ENCODE measurements around the gene MAK. TPM values are rescaled to one million over a fixed set of nuclear protein-coding genes. Genes with fewer than 3 reads are reported as not detected.

The MAK gene, protein sequence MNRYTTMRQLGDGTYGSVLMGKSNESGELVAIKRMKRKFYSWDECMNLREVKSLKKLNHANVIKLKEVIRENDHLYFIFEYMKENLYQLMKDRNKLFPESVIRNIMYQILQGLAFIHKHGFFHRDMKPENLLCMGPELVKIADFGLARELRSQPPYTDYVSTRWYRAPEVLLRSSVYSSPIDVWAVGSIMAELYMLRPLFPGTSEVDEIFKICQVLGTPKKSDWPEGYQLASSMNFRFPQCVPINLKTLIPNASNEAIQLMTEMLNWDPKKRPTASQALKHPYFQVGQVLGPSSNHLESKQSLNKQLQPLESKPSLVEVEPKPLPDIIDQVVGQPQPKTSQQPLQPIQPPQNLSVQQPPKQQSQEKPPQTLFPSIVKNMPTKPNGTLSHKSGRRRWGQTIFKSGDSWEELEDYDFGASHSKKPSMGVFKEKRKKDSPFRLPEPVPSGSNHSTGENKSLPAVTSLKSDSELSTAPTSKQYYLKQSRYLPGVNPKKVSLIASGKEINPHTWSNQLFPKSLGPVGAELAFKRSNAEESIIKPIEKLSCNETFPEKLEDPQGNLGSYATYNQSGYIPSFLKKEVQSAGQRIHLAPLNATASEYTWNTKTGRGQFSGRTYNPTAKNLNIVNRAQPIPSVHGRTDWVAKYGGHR
- total RNA-seq, result 0.31 TPM

DNA sequence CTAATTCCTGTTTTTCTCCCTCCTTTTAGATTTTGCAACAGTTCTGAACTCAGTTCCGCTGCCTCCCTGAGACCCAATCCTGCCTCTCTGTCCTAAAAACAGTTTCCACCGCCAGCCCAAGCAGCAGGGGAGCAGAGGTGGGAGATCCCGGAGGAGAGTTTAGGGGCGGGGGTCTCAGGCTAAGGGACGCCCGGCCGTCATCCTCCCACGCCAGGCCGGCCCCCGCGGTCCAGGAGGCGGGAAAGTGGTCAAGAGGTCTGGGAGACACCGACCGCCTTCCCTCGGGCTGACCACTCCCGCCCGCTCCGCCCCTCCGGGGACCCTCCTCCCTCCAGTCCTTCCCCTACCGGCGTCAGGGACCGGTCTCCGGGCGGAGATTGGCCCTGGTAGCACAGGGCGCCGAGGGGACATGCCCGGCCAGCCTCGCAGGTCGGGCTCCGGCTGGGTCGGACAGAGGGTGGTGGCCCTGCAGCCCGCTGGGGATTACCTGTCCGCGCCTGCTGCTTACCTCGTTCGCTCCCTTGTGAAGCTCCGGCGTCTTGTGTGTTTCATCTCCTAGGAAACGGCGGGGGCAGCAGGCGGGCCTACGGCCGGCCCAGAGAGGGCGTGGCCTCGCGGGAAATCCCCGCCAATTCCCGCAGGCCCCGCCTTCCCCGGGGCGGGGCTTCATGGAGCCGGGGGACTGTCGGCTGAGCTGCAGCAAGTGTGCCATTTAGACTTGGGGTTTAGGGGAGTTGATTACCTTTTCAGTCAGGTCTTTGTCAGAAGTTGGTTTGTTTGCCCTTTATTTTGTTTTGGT lies at the start of gene MAK:
Gene MAK, minus strand, starts transcription at position 545 of the 799 bp plus-strand sequence. CDS start 7,891 bp downstream, outside the sequence.

DNA sequence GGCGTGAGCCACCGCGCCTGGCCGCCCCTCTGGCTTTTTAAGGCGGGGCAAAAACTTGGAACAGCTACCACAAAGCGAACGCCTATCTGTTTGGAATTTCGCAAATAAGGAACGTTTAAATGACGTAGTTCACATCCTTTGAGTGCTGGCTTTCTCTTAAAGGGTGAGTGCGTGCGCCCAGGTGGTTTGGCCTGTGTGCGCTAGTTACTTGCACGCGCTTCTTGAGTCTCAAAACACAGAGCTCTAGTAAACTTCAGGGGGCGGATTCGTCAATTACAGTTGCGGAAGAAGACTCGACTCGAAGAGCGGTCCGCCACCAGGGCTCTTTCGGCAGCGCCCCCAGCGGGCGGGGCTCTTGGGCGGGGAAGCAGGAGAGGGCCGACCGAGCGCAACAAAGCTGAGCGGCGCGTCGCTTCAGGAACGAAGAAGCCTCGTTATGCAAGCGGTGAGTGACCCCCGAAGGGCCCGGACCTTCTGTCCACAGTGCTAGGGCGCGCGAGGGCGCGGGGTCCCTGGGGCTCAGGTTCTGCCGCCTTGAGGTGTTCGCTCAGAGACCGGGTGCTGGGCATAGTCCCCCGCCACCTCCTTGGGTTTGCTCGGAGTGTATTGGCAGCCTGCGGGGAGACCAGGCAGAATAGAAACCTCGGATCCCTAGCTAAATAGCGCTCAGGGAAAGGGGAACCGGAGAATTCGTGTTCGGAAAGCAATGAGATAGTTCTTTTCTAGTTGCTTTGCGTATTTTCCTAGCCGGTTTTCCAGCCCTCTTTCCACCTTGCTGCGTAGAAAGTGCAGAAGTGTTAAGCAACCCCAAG lies 48.6 kb upstream of the MAK start, which contains the start of gene SYCP2L:
Gene SYCP2L, plus strand, starts transcription at position 362 of the 812 bp plus-strand sequence. Its CDS starts 75 bp downstream, at position 437.

DNA sequence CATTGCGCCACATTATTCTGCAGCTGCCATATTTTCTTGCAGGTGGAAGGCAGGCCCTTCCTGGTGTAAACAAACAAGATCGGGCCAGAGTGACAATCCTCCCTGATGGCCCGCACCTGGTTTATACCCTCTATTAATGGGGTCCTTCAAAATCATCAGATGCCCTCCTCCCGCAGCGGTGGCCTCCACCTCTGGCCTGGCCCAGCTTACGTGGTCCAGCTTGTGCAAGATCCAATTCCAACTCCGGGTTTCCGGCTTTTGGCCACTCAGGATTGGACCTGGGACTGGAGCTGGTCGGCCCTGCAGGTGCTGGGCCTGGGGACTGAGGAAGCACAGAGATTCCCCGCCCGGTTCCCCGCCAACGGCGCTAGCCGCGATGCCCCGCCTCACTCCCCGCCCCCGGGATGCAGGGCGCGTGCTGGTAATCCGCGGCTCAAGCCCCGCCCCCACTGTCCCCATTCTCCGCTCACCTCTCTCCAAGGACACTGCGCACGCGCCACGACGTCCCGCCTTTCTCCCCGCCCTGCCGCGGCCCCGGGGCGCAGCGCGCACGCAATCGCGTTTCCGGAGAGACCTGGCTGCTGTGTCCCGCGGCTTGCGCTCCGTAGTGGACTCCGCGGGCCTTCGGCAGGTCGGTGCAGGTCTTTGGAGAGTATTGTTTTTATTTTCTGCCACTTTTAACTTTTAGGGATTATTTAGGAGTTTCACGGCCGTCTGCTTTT lies 90.9 kb downstream of the MAK start, which contains the start of gene TMEM14B:
Gene TMEM14B, plus strand, starts transcription at position 555 of the 722 bp plus-strand sequence. CDS start 1,441 bp downstream, outside the sequence.

DNA sequence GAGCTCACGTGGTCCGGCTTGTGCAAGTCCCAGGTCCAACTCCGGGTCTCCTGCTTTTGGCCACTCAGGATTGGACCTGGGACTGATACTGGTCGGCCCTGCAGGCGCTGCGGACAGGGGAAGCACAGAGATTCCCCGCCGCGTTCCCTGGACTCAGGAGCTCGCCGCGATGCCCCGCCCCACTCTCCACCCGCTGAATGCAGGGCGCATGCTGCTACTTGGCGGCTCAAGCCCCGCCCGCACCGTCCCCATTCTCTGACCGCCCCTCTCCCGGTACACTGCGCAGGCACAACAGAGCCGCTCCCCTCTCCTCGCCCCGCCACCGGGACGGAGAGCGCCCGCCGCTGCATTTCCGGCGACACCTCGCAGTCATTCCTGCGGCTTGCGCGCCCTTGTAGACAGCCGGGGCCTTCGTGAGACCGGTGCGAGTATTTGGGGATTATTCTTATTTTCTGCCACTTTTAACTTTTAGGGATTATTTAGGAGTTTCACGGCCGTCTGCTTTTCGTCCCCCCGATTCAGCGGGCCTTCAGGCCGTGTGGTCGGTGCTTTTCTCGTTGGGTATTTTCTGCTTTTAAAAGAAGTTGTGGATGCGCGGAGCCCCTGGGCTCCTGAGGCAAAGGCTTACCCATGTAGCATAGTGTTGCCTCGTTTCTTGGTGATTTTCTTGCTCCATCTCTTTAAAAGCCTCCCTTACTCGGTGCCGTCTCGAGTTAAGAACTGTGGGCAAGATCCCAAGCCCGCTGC lies 115.3 kb downstream of the MAK start, which contains the start of gene TMEM14C:
Gene TMEM14C, plus strand, starts transcription at position 251 of the 747 bp plus-strand sequence. CDS start 1,544 bp downstream, outside the sequence.

Small RNA genes within 50 kb of the gene (small RNA-seq; reads per million reads assigned to genes)
- gene RNA5SP203 (ENCODE audit: low replicate concordance), result not detected

Other genes with a start within 250 kb of the MAK start
- gene C6orf52, start 143.9 kb downstream of the MAK start, total RNA-seq, result not detected
- gene PAK1IP1, start 143.6 kb downstream of the MAK start, total RNA-seq, result 14.1 TPM
- gene TMEM14C, start 115.5 kb downstream of the MAK start, total RNA-seq, result 36.6 TPM
- gene TMEM14B, start 90.7 kb downstream of the MAK start, total RNA-seq, result 70.7 TPM
- gene GCM2, start 43.5 kb upstream of the MAK start, total RNA-seq, result not detected
- 11.9 TPM for gene SYCP2L, start 48.5 kb upstream of the MAK start, total RNA-seq
- gene ELOVL2, start 205.8 kb upstream of the MAK start, total RNA-seq, result 45.7 TPM